ENCODE measurements around the gene ZNF697.
A peak's percentile ranks its signal among the peaks of the same experiment; 100 is the strongest.

The ZNF697 gene

GRCh38 chr1:119660253-119661083 lies 12.4 kb upstream of the ZNF697 start:
- peak overlapping the region; percentile 80 for H2BK15ac ChIP-seq (replicated peaks; ENCODE audit: low read depth)
- no peak overlapping the region for H2BK120ac ChIP-seq (ENCODE audit: low read depth, low read length)
- H4K8ac ChIP-seq (ENCODE audit: low read depth, low read length) = no peak overlapping the region
- H3K56ac ChIP-seq (ENCODE audit: low read length) = no peak overlapping the region
- H3K4ac ChIP-seq (ENCODE audit: low read depth, low read length) = no peak overlapping the region
- H3K36me3 ChIP-seq (ENCODE audit: control insufficient read depth, insufficient read depth, low read length) = no peaks in the 10 kb centered on the region
- H4K5ac ChIP-seq (ENCODE audit: low read length) = no peak overlapping the region
- H3K4me3 ChIP-seq (ENCODE audit: low read length) = no peak overlapping the region
- H3K27ac ChIP-seq (ENCODE audit: low read depth, low read length) = no peak overlapping the region
- peaks cover 16% of the 10 kb centered on the region for H3K4me1 ChIP-seq (ENCODE audit: control insufficient read depth, low read depth, low read length)
- H2BK5ac ChIP-seq (ENCODE audit: low read length) = no peak overlapping the region
- H3K23ac ChIP-seq (ENCODE audit: low read length) = no peak overlapping the region
- H2AK5ac ChIP-seq (ENCODE audit: low read length) = no peak overlapping the region
- no peak overlapping the region for H3K18ac ChIP-seq (ENCODE audit: low read length)
- H3K79me2 ChIP-seq (ENCODE audit: control insufficient read depth, insufficient read depth, low read length) = no peaks in the 10 kb centered on the region
- no peaks in the 10 kb centered on the region for H3K79me1 ChIP-seq (ENCODE audit: low read length)
- H3K9ac ChIP-seq (ENCODE audit: low read length) = no peak overlapping the region
- no peak for DNase-seq
- WGBS (ENCODE audit: extremely low coverage, insufficient coverage, low lambda C conversion rate) = no CpG with 5 or more reads among the region's 5 CpGs
- no peaks in the 10 kb centered on the region for H3K27me3 ChIP-seq (ENCODE audit: insufficient read depth, low read length, poor library complexity)
- no peak overlapping the region for H3K4me2 ChIP-seq (ENCODE audit: low read length)

- Histone ChIP-seq H3K56ac (ENCODE audit: low read length) (no peak overlapping the region), H3K9ac (ENCODE audit: low read length) (no peak overlapping the region), H3K4me1 (ENCODE audit: control insufficient read depth, low read depth, low read length) (peaks cover 16% of the 10 kb centered on the region), H3K79me1 (ENCODE audit: low read length) (no peaks in the 10 kb centered on the region), H3K27ac (ENCODE audit: low read depth, low read length) (no peak overlapping the region), H3K4me3 (ENCODE audit: low read length) (no peak overlapping the region), H4K8ac (ENCODE audit: low read depth, low read length) (no peak overlapping the region), H3K23ac (ENCODE audit: low read length) (no peak overlapping the region), H3K79me2 (ENCODE audit: control insufficient read depth, insufficient read depth, low read length) (no peaks in the 10 kb centered on the region), H3K18ac (ENCODE audit: low read length) (no peak overlapping the region), H3K27me3 (ENCODE audit: insufficient read depth, low read length, poor library complexity) (no peaks in the 10 kb centered on the region), H3K4me2 (ENCODE audit: low read length) (no peak overlapping the region), H2AK5ac (ENCODE audit: low read length) (no peak overlapping the region), H2BK5ac (ENCODE audit: low read length) (no peak overlapping the region), H2BK15ac (replicated peaks; ENCODE audit: low read depth) (no peak overlapping the region), H4K5ac (ENCODE audit: low read length) (no peak overlapping the region), H3K36me3 (ENCODE audit: control insufficient read depth, insufficient read depth, low read length) (no peaks in the 10 kb centered on the region), H3K4ac (ENCODE audit: low read depth, low read length) (no peak overlapping the region), H2BK120ac (ENCODE audit: low read depth, low read length) (no peak overlapping the region)
- peak; percentile 78 for DNase-seq
- no CpG with 5 or more reads among the region's 3 CpGs for WGBS (ENCODE audit: extremely low coverage, insufficient coverage, low lambda C conversion rate)
Measured at GRCh38 chr1:119659628-119660027, 11.6 kb upstream of the ZNF697 start.

- WGBS (ENCODE audit: extremely low coverage, insufficient coverage, low lambda C conversion rate) = no CpG with 5 or more reads among the region's 5 CpGs
- Histone ChIP-seq H3K27me3 (ENCODE audit: insufficient read depth, low read length, poor library complexity) (no peaks in the 10 kb centered on the region), H3K4me2 (ENCODE audit: low read length) (no peak overlapping the region), H2BK120ac (ENCODE audit: low read depth, low read length) (no peak overlapping the region), H4K8ac (ENCODE audit: low read depth, low read length) (no peak overlapping the region), H3K4ac (ENCODE audit: low read depth, low read length) (no peak overlapping the region), H4K5ac (ENCODE audit: low read length) (no peak overlapping the region), H3K23ac (ENCODE audit: low read length) (no peak overlapping the region), H2BK15ac (replicated peaks; ENCODE audit: low read depth) (no peak overlapping the region), H3K27ac (ENCODE audit: low read depth, low read length) (no peak overlapping the region), H2BK5ac (ENCODE audit: low read length) (no peak overlapping the region), H3K9ac (ENCODE audit: low read length) (no peak overlapping the region), H3K4me1 (ENCODE audit: control insufficient read depth, low read depth, low read length) (peaks cover 14% of the 10 kb centered on the region), H3K36me3 (ENCODE audit: control insufficient read depth, insufficient read depth, low read length) (no peaks in the 10 kb centered on the region), H3K4me3 (ENCODE audit: low read length) (no peak overlapping the region), H2AK5ac (ENCODE audit: low read length) (no peak overlapping the region), H3K56ac (ENCODE audit: low read length) (no peak overlapping the region), H3K79me1 (ENCODE audit: low read length) (no peaks in the 10 kb centered on the region), H3K18ac (ENCODE audit: low read length) (no peak overlapping the region), H3K79me2 (ENCODE audit: control insufficient read depth, insufficient read depth, low read length) (no peaks in the 10 kb centered on the region)
- DNase-seq = no peak
Measured at GRCh38 chr1:119656410-119656955, 8.4 kb upstream of the ZNF697 start.

- H3K4ac ChIP-seq (ENCODE audit: low read depth, low read length) = no peak overlapping the region
- no peak overlapping the region for H4K5ac ChIP-seq (ENCODE audit: low read length)
- no peaks in the 10 kb centered on the region for H3K79me1 ChIP-seq (ENCODE audit: low read length)
- peak; percentile 56 for DNase-seq
- H3K56ac ChIP-seq (ENCODE audit: low read length) = no peak overlapping the region
- H3K4me2 ChIP-seq (ENCODE audit: low read length) = no peak overlapping the region
- H3K79me2 ChIP-seq (ENCODE audit: control insufficient read depth, insufficient read depth, low read length) = no peaks in the 10 kb centered on the region
- peaks cover 13% of the 10 kb centered on the region for H3K4me1 ChIP-seq (ENCODE audit: control insufficient read depth, low read depth, low read length)
- H3K4me3 ChIP-seq (ENCODE audit: low read length) = no peak overlapping the region
- no peaks in the 10 kb centered on the region for H3K36me3 ChIP-seq (ENCODE audit: control insufficient read depth, insufficient read depth, low read length)
- WGBS (ENCODE audit: extremely low coverage, insufficient coverage, low lambda C conversion rate) = no CpG with 5 or more reads among the region's 1 CpG
- no peak overlapping the region for H3K27ac ChIP-seq (ENCODE audit: low read depth, low read length)
- no peak overlapping the region for H2AK5ac ChIP-seq (ENCODE audit: low read length)
- H3K27me3 ChIP-seq (ENCODE audit: insufficient read depth, low read length, poor library complexity) = no peaks in the 10 kb centered on the region
- H4K8ac ChIP-seq (ENCODE audit: low read depth, low read length) = no peak overlapping the region
- no peak overlapping the region for H3K23ac ChIP-seq (ENCODE audit: low read length)
- H2BK120ac ChIP-seq (ENCODE audit: low read depth, low read length) = no peak overlapping the region
- H3K18ac ChIP-seq (ENCODE audit: low read length) = no peak overlapping the region
- H3K9ac ChIP-seq (ENCODE audit: low read length) = no peak overlapping the region
- H2BK15ac ChIP-seq (replicated peaks; ENCODE audit: low read depth) = no peak overlapping the region
- no peak overlapping the region for H2BK5ac ChIP-seq (ENCODE audit: low read length)
Measured at GRCh38 chr1:119655154-119655553, 7.1 kb upstream of the ZNF697 start.

- no peak overlapping the region for H3K9ac ChIP-seq (ENCODE audit: low read length)
- H2AK5ac ChIP-seq (ENCODE audit: low read length) = no peak overlapping the region
- H3K27me3 ChIP-seq (ENCODE audit: insufficient read depth, low read length, poor library complexity) = no peaks in the 10 kb centered on the region
- H3K4me2 ChIP-seq (ENCODE audit: low read length) = no peak overlapping the region
- no peak overlapping the region for H2BK5ac ChIP-seq (ENCODE audit: low read length)
- no peaks in the 10 kb centered on the region for H3K36me3 ChIP-seq (ENCODE audit: control insufficient read depth, insufficient read depth, low read length)
- no peak overlapping the region for H4K8ac ChIP-seq (ENCODE audit: low read depth, low read length)
- H2BK15ac ChIP-seq (replicated peaks; ENCODE audit: low read depth) = no peak overlapping the region
- H4K5ac ChIP-seq (ENCODE audit: low read length) = no peak overlapping the region
- no peak overlapping the region for H3K23ac ChIP-seq (ENCODE audit: low read length)
- no peaks in the 10 kb centered on the region for H3K79me1 ChIP-seq (ENCODE audit: low read length)
- no peak overlapping the region for H3K27ac ChIP-seq (ENCODE audit: low read depth, low read length)
- H3K79me2 ChIP-seq (ENCODE audit: control insufficient read depth, insufficient read depth, low read length) = no peaks in the 10 kb centered on the region
- H3K4ac ChIP-seq (ENCODE audit: low read depth, low read length) = no peak overlapping the region
- no peak overlapping the region for H2BK120ac ChIP-seq (ENCODE audit: low read depth, low read length)
- H3K18ac ChIP-seq (ENCODE audit: low read length) = no peak overlapping the region
- no peak overlapping the region for H3K4me3 ChIP-seq (ENCODE audit: low read length)
- H3K56ac ChIP-seq (ENCODE audit: low read length) = no peak overlapping the region
- WGBS (ENCODE audit: extremely low coverage, insufficient coverage, low lambda C conversion rate) = no CpG with 5 or more reads among the region's 3 CpGs
- peaks cover 6% of the 10 kb centered on the region for H3K4me1 ChIP-seq (ENCODE audit: control insufficient read depth, low read depth, low read length)
- DNase-seq = no peak
Measured at GRCh38 chr1:119653839-119654170, 5.7 kb upstream of the ZNF697 start.
